ENCODE data around the gene CD200. TPM values are rescaled to one million over a fixed set of nuclear protein-coding genes. Genes with fewer than 3 reads are reported as not detected.

The CD200 gene
- total RNA-seq, 2 donors from 2014 or later, result 49.2 to 58.6 TPM

DNA sequence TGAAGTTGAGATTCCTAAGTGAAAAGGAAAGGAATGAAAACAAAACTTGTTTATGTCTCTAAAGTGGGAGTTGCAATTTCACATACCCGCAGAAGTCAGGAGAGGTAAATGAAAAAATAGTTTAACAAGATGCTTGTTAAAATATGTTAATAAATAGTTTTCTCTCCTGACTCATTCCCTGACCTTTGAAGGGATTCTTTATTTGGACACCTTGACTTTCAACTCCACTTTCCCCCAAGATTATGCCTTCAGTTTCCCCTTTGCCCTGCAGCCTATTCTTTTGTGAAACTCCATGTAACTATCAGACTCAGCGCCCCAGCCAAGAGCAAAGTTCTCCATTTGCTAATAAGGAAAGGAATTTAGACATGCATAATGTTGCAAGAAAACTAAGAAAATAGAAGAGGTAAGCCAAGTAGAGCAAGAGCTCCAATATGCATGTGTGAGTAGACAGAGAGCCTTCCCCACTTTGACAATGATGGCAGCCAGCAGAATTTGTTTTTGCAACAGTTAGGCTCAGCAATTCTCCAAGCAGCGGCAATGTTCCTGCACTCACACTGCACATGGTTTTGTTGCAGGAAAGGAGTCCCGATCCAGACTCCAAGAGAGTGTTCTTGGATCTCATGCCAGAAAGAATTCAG is 61.2 kb downstream of the CD200 start:
- 92 to 93% methylated on average over 3 to 4 of the region's 4 CpGs for WGBS, 2 experiments (ENCODE audit: insufficient coverage in 1 of 2, insufficient read length in 1 of 2)
- Mint-ChIP-seq H3K27ac (no peak overlapping the region), H3K4me3 (no peak overlapping the region), H3K36me3 (ENCODE audit: low read depth) (peaks cover 5% of the 10 kb centered on the region), H3K27me3 (ENCODE audit: insufficient read depth) (no peaks in the 10 kb centered on the region), H3K9me3 (peaks cover 16% of the 10 kb centered on the region), H3K4me1 (peaks cover 34% of the 10 kb centered on the region)
- Histone ChIP-seq H3K9me3 (ENCODE audit: control insufficient read depth, low read length) (peaks cover 20% of the 10 kb centered on the region), H3K4me3 (ENCODE audit: low read length) (no peak overlapping the region), H3K27ac (ENCODE audit: low read depth, low read length) (no peak overlapping the region), H3K27me3 (ENCODE audit: control insufficient read depth, insufficient read depth, low read length, poor library complexity, severe bottlenecking) (no peaks in the 10 kb centered on the region), H3K9ac (ENCODE audit: extremely low read depth, low read length, poor library complexity, severe bottlenecking) (no peak overlapping the region), H3K36me3 (ENCODE audit: control insufficient read depth, insufficient read depth, low read length) (no peaks in the 10 kb centered on the region), H3K4me1 (ENCODE audit: control insufficient read depth, insufficient read depth, low read length) (peaks cover 17% of the 10 kb centered on the region)
- no peak for DNase-seq
- TF ChIP-seq, protein P1, sequence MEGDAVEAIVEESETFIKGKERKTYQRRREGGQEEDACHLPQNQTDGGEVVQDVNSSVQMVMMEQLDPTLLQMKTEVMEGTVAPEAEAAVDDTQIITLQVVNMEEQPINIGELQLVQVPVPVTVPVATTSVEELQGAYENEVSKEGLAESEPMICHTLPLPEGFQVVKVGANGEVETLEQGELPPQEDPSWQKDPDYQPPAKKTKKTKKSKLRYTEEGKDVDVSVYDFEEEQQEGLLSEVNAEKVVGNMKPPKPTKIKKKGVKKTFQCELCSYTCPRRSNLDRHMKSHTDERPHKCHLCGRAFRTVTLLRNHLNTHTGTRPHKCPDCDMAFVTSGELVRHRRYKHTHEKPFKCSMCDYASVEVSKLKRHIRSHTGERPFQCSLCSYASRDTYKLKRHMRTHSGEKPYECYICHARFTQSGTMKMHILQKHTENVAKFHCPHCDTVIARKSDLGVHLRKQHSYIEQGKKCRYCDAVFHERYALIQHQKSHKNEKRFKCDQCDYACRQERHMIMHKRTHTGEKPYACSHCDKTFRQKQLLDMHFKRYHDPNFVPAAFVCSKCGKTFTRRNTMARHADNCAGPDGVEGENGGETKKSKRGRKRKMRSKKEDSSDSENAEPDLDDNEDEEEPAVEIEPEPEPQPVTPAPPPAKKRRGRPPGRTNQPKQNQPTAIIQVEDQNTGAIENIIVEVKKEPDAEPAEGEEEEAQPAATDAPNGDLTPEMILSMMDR (conservative IDR thresholded peaks at IDR 0.05), result no peak

DNA sequence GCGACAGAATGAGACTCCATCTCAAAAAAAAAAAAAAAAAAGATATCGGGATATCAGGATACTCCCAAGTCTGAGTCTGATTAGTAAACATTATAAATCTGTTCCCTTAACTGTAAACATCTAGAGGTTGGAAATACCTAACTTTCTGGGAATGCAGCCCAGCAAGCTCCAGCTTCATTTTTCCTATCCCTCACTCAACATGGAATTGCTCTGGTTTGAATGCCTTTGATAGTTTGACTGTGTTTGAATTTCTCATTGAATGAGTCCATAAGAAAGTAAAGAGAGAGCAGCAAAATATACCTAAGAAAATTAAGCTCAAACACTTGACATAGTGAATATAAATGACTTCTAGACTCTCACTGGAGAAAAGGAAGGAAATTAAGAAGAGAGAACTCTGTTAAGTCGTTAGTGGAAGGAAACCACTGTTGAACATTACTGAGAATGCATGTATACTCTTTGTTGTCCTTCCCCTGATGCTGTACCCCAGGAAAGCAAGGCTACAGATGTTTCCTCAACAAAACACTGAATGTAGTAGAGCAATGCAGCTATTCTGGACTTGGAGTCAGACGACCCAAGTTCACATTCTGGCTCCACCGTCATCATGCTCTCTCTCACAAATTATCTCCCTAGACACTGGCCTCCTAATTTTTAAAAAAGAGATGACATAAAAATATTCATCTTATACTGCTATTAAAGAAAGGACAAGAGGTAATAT is 62.4 kb downstream of the CD200 start:
- 88 to 89% methylated on average over 1 to 4 of the region's 5 CpGs for WGBS, 2 experiments (ENCODE audit: insufficient coverage in 1 of 2, insufficient read length in 1 of 2)
- no peak for DNase-seq
- H3K36me3 Mint-ChIP-seq (ENCODE audit: low read depth), result peaks cover 5% of the 10 kb centered on the region
- Histone ChIP-seq H3K4me1 (ENCODE audit: control insufficient read depth, insufficient read depth, low read length) (peaks cover 16% of the 10 kb centered on the region), H3K27me3 (ENCODE audit: control insufficient read depth, insufficient read depth, low read length, poor library complexity, severe bottlenecking) (no peaks in the 10 kb centered on the region), H3K36me3 (ENCODE audit: control insufficient read depth, insufficient read depth, low read length) (no peaks in the 10 kb centered on the region), H3K4me3 (ENCODE audit: low read length) (no peak overlapping the region), H3K9me3 (ENCODE audit: control insufficient read depth, low read length) (peaks cover 20% of the 10 kb centered on the region), H3K9ac (ENCODE audit: extremely low read depth, low read length, poor library complexity, severe bottlenecking) (no peak overlapping the region), H3K27ac (ENCODE audit: low read depth, low read length) (no peak overlapping the region)
- H3K4me3 Mint-ChIP-seq, result no peak overlapping the region
- H3K4me1 Mint-ChIP-seq, result peaks cover 43% of the 10 kb centered on the region
- TF ChIP-seq, protein P1 (conservative IDR thresholded peaks at IDR 0.05), result no peak
- H3K9me3 Mint-ChIP-seq, result peaks cover 16% of the 10 kb centered on the region
- no peaks in the 10 kb centered on the region for H3K27me3 Mint-ChIP-seq (ENCODE audit: insufficient read depth)
- H3K27ac Mint-ChIP-seq, result no peak overlapping the region

DNA sequence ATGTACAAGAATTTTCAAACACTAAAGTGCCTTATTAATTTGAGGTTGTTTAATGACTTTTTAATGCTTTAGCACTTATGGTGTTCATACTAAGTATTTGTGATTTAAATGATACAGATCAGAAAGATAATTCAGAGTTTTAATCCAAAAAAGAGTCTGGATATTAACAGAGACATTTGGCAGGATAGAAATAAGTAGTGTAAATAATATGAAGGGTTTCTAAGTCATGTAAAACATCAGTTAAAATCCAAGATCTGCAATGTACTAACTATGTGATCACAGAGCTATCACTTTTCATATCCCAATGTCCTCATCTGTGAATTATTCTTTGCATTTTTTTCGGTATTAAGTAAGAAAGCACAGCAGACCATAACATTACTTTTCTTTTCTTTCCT is 62.9 kb downstream of the CD200 start:
- 0% methylated on average over 1 of the region's 1 CpG; no CpG with 5 or more reads in 1 of the 2 experiments for WGBS, 2 experiments (ENCODE audit: insufficient coverage in 1 of 2, insufficient read length in 1 of 2)
- H3K27ac ChIP-seq (ENCODE audit: low read depth, low read length), result no peak overlapping the region
- no peak overlapping the region for H3K27ac Mint-ChIP-seq
- peaks cover 5% of the 10 kb centered on the region for H3K36me3 Mint-ChIP-seq (ENCODE audit: low read depth)
- H3K36me3 ChIP-seq (ENCODE audit: control insufficient read depth, insufficient read depth, low read length), result no peaks in the 10 kb centered on the region
- peaks cover 17% of the 10 kb centered on the region for H3K4me1 ChIP-seq (ENCODE audit: control insufficient read depth, insufficient read depth, low read length)
- peaks cover 20% of the 10 kb centered on the region for H3K9me3 ChIP-seq (ENCODE audit: control insufficient read depth, low read length)
- H3K4me3 ChIP-seq (ENCODE audit: low read length), result no peak overlapping the region
- DNase-seq, result no peak
- H3K4me3 Mint-ChIP-seq, result no peak overlapping the region
- H3K27me3 ChIP-seq (ENCODE audit: control insufficient read depth, insufficient read depth, low read length, poor library complexity, severe bottlenecking), result no peaks in the 10 kb centered on the region
- no peak overlapping the region for H3K9ac ChIP-seq (ENCODE audit: extremely low read depth, low read length, poor library complexity, severe bottlenecking)
- H3K27me3 Mint-ChIP-seq (ENCODE audit: insufficient read depth), result no peaks in the 10 kb centered on the region
- TF ChIP-seq, protein P1 (conservative IDR thresholded peaks at IDR 0.05), result no peak
- peaks cover 16% of the 10 kb centered on the region for H3K9me3 Mint-ChIP-seq
- peaks cover 46% of the 10 kb centered on the region for H3K4me1 Mint-ChIP-seq

Measured in endodermal cell (in vitro differentiated cells).